ENCODE data around the gene ELAVL2.

Gene ELAVL2

GRCh38 chr9:23821375-23822181, 4.5 kb downstream of the ELAVL2 start:
- DNase-seq = no peak

DNA sequence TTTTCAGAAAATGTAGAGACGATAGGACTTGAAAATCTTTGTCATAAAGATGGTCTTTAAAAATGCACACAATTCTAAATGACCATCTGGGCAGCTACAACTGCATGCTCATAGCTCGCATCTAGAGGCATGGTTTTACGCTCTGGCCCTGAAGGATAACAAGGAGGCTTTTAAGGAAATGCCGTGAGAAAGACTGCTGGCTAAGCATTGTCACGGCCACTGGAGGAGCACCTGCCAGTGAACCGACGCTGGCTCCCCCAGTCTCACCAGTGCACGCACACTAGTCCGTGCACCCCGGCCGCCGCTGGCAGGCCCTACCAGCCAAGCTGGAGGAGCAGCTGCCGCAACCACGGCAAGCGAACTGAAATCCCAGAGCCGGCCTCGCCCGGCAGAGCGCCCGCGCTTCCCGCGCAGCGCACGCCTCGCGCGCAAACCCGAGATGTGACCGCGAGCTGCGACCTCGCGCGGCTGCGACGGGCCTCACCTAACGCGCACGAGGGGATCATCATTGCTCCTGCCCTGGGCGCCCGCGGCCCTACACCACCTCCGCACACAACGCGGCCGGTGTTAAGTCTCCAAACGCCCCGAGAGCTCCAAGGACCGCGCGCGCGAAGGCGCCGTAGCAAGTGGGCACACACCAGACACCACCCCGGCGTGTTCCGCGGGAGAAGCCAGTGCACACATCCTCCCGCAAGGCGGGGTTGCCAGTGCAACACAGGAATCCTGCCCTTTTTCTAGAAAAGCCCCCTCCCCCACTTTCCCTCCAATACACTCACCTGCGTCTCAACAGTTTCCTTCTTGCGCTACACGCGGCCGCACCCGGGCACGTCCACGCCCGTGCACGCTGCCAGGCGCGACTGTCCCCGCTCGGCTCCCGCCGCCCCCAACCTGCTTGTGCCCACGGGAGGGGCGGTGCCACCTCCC, 5.3 kb downstream of the ELAVL2 start:
- no peak for DNase-seq

DNA sequence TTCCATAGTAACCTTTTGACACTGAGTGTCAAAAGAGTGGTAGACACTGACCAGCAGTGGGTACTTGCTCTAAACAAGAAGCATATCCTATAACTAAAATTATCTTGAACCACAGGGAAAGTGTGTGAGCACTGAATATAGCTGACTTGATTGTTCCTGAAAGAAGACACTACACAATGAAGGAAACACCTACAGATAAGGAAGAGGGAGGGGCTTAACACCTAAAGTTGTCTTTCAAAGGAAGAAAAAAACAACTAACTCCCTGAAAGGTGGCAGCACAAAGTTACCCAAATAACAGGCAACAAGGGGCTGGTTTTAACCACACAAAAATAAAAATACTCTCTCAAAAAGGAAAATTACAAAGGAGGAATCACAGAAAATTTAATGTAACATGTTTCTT, 6.6 kb downstream of the ELAVL2 start:
- no peak for DNase-seq

GRCh38 chr9:23814243-23814642, 11.8 kb downstream of the ELAVL2 start:
- DNase-seq = no peak

DNA sequence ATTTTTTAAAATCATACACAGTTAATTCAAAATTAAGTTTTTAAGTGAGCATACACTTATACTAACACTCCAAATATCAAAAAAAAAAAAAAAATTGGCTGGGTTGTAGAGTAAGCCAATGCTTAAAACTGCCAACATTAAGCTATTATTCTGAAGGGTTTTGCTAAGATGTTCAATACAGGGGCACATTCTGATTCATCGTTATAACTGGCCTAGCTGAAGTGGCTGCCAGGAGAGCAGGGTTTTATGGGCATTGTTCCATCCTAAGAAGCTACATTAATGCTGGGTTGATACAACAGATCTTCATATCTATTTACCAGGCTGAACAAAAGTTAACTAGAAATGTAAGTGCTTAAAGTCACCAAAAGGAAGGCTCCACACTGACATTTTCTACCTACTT, 13.4 kb downstream of the ELAVL2 start:
- DNase-seq = no peak

- DNase-seq = no peak
Observed at GRCh38 chr9:23811633-23812032, 14.4 kb downstream of the ELAVL2 start.

- no peak for DNase-seq
Observed at GRCh38 chr9:23803216-23803615, 22.8 kb downstream of the ELAVL2 start.

DNA sequence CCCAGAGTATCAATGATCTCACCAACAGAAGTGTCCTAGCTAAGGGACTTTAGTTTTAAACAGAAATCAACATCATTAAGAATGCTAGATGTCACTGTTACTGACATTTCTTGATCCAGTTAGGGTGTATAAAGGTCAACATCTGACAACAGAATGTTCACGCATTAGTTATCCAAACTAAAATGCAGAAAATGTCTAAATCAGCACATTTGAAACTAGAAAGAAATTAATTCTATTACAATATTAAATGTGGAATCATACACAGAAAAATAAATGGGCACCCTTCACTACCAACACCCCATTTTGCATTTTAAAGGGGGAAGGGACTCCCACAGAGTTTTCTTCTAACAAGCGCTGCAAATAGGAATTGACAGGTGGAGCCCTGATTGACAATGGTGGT, 24.5 kb downstream of the ELAVL2 start:
- no peak for DNase-seq

- no peak for DNase-seq
Observed at GRCh38 chr9:23799521-23799920, 26.5 kb downstream of the ELAVL2 start.

DNA sequence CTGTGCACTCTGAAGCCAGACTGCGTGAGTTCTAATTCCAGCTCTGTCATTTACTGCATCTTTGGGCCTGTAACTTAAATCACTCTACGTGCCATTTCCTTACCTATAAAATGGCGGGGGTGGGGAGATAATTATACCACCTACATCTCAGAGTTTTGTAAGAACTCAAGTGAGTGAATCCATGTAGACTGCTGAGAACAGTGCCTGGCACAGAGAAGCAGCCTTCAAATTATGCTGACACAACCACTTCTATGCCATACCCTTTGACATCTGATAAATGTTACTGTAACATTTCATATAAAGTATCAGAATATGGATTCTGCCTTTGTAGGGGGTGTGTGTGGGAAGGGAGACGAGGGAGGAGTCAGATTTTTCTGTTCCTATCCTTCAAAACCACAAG, 27.7 kb downstream of the ELAVL2 start:
- DNase-seq = no peak

DNA sequence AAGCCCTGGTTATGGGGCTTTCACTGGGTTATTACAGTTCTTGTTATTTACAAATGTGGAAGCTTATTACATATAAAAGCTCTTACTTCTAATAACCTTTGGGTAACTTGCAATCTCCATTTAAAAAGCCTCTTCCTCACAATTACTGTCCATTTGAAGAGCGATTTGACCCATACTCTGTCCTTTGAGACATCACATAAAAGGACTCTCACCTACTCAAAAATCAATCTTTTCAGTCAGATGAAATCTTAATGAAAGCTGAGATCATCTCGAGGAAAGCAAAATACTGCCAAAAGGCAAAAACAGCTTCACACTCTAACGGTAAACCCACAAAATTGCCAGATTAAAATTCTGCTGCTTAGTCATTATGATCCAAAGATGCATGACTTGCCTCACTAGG, 29.8 kb downstream of the ELAVL2 start:
- DNase-seq = no peak

- DNase-seq = no peak
Observed at GRCh38 chr9:23790351-23791260, 35.4 kb downstream of the ELAVL2 start.

DNA sequence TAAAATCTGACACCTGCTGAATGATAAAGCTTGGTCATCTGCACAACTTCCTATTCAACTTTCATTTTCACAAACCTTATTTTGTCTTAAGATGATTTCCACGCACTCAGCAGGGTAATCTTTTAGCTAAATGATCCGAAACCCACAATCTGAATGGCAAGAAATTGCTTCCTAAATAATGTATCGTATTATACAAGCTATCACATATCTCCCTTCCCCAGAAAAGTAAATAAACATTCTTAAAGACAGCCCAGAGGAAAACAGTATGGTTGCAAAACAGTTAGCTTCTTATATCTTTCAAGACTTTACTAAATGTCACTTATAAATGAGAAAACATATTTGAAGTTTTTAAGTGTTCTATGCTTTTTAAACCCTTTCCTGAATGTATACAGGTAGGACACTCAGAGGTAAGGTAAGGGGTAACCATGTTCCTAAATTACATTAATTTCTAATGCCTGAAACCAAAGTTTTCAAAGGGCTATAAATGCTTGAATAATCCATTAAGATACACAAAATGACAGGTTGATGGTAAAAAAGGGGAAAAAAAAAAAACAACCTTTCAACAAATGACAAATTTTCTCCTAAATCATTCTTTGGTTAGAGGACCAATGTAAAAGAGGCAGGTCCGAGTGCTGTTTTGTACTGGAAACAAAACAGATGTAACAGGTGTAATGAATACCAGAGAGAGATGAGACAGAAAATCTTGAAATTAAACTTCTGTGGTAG, 36.3 kb downstream of the ELAVL2 start:
- DNase-seq = no peak

DNA sequence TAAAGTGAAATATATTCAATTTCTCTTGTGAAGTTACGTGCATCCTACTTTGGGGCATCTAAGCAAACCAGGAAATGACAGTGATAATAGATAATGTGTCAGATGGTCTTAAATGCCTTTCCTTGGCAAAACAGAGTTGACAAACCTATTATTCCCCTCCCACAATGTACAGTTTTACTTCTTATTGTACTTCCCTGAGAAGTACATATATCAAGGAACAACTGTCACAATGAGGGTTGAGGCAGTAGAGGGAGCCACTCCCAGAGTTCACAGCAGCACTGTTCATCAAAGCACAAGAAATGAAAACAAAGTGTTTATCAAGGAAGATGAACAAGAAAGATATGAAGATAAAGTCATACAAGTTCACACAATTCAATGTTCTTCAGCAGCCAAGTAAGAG, 41.1 kb downstream of the ELAVL2 start:
- no peak for DNase-seq

GRCh38 chr9:23783509-23783908, 42.5 kb downstream of the ELAVL2 start:
- DNase-seq = no peak

DNA sequence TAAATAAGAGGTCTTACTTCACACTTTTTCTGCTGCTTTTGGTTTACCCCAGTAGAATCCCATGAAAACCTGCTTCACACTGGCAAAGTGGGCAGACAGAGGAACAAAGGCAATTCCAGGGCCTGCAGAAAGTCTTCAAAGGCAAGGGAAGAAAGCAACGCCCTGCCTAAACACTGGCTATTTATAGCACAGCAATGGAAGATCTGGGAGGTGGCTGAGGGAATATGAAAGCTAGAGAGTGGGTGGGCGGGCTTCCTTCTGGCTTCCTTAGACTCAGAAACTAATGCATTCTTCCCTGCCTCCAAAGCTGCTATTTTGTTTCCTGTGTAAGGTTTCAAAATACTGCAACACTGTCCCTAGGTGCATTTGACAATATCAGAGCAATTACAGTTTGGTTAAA, 46.8 kb downstream of the ELAVL2 start:
- DNase-seq = no peak

- no peak for DNase-seq
Observed at GRCh38 chr9:23777328-23777727, 48.7 kb downstream of the ELAVL2 start.

- DNase-seq = no peak
Observed at GRCh38 chr9:23775549-23775948, 50.5 kb downstream of the ELAVL2 start.

GRCh38 chr9:23774266-23774665, 51.8 kb downstream of the ELAVL2 start:
- DNase-seq = no peak

DNA sequence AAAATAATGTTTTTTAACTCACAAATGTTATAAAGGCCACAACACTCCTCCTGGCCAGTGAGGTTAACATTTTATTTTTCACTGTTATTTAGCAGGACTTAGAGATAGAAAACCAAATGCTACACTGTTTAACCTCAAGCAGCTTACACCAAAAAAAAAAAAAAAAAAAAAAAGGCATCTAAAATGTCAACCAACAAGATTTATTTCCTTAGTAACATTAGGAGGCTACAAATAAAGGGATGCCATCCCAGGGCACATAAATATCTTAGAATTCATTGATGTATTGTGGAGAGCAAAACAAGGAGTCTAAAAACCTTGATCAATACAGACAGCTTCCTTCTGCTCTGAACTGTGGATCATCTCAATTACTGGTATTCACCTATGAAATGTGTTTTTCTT, 53.7 kb downstream of the ELAVL2 start:
- no peak for DNase-seq

DNA sequence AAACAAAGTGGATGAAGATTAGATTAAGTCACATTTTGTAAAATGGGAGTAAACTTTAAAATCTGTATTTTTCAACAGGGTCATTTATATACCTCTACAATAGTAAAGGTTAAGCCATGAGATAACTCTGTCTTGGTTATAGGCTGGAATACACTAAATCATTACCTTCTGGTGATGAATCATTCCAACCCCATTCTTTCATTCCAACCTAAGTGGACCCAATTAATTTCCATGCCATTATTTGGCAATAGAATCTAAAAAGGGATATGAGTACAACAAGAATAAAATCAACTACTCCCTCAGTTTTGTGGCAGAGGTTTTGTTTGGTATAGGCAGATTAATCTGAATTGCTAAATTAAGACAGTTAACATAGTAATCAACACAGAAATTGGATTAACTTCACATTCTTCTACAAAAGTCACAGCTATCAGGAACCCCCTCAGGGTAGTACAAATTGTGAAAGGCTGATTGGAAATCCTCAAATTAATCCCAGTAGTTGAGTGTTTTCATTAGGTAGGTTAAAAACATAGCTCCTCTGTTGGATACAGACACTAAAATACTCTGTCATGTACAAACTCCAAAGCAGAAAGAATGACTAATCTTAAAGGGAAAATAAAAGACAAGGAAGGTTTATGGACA, 54.2 kb downstream of the ELAVL2 start:
- DNase-seq = no peak

Measured in AML-193 (cell line).